Epithelial cell of esophagus (primary cell): ENCODE results near the gene HRH1.
"Not testable (repeated sequence)": the region's sequence is repeated elsewhere in the genome, so short reads cannot be mapped to it uniquely, and the experiment has no call there.

Source experiments
- DNase-seq: peaks from one replicate; pipeline ENCODE4 v3.0.0; 2010; ENCODE audit warnings: low read depth
- H3K4me3 ChIP-seq: 2 replicates; pipeline ENCODE4 v1.5.1; 2011; ENCODE audit warnings: mild to moderate bottlenecking, low read length, control low read depth
- TF ChIP-seq, protein P1 (sequence below): IDR thresholded peaks from 2 replicates; pipeline ENCODE4 v1.5.1; 2011; ENCODE audit warnings: low read depth, mild to moderate bottlenecking, low read length, control low read depth, inconsistent platforms; ENCODE audit not compliant: insufficient read depth; ENCODE audit errors: missing control alignments

The HRH1 gene

GRCh38 chr3:11154036-11154952 is at the start of gene HRH1:
Gene HRH1 (plus strand): TSS chr3:11154493. CDS start chr3:11259038, 104,545 bp downstream.
- TF ChIP-seq, protein P1, sequence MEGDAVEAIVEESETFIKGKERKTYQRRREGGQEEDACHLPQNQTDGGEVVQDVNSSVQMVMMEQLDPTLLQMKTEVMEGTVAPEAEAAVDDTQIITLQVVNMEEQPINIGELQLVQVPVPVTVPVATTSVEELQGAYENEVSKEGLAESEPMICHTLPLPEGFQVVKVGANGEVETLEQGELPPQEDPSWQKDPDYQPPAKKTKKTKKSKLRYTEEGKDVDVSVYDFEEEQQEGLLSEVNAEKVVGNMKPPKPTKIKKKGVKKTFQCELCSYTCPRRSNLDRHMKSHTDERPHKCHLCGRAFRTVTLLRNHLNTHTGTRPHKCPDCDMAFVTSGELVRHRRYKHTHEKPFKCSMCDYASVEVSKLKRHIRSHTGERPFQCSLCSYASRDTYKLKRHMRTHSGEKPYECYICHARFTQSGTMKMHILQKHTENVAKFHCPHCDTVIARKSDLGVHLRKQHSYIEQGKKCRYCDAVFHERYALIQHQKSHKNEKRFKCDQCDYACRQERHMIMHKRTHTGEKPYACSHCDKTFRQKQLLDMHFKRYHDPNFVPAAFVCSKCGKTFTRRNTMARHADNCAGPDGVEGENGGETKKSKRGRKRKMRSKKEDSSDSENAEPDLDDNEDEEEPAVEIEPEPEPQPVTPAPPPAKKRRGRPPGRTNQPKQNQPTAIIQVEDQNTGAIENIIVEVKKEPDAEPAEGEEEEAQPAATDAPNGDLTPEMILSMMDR, result no peak
- peak; percentile 38 for DNase-seq
- H3K4me3 ChIP-seq, result peak within 1 kb of the TSS; percentile 47

DNA sequence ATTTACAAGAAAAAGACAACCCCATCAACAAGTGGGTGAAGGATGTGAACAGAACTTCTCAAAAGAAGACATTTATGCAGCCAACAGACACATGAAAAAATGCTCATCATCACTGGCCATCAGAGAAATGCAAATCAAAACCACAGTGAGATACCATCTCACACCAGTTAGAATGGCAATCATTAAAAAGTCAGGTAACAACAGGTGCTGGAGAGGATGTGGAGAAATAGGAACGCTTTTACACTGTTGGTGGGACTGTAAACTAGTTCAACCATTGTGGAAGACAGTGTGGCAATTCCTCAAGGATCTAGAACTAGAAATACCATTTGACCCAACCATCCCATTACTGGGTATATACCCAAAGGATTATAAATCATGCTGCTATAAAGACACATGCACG is 41.0 kb upstream of the HRH1 start:
- DNase-seq, H3K4me3 ChIP-seq: not testable (repeated sequence)

GRCh38 chr3:11115548-11115947 is 38.7 kb upstream of the HRH1 start:
- no peak overlapping the region for H3K4me3 ChIP-seq
- no peak for DNase-seq
- TF ChIP-seq, protein P1, result no peak

- no peak overlapping the region for H3K4me3 ChIP-seq
- TF ChIP-seq, protein P1, result no peak
- no peak for DNase-seq
These were observed 37.8 kb upstream of the HRH1 start for GRCh38 chr3:11116336-11117059.

DNA sequence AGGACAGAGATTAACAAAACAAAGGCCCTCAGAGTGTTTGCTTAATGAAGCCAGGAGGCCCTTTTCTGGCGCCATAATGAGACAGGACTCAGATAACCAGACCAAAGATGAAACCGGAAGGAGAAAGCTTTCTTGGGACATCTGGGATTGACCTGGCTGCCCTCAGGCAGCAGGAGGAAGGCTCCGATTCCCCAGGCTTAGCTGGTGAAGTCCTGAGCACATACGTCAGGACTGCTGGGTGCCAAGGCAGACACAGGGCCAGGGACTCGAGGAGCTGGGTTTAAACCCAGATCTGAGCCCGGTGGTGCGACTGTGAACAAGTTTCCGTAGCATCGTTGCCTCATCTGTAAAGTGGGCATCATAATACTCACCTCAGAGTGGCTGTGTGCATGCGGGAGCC is 36.7 kb upstream of the HRH1 start:
- no peak overlapping the region for H3K4me3 ChIP-seq
- no peak for DNase-seq
- TF ChIP-seq, protein P1, result no peak

GRCh38 chr3:11118181-11118682 is 36.1 kb upstream of the HRH1 start:
- DNase-seq, result peak; percentile 57
- no peak overlapping the region for H3K4me3 ChIP-seq

More at GRCh38 chr3:11118181-11118682, 36.1 kb upstream of the HRH1 start:
- TF ChIP-seq, protein P1, result no peak
